Body of pancreas (tissue), 4 donors: ENCODE results near the gene SCNN1G.

ENCODE experiments used
- POLR2A ChIP-seq, 3 donors: fragments of 450-650 bp; IDR thresholded peaks; one replicate each; pipeline ENCODE4 v1.6.1; 2016; ENCODE audit warnings: antibody characterized with exemption in 3 of 3, mild to moderate bottlenecking in 2 of 3
- TF ChIP-seq, protein P1 (sequence below), 7 experiments: fragments of 450-650 bp in 4 of 7; fragments of 200-600 bp in 3 of 7; sonication (generic) in 3 of 7; IDR thresholded peaks; one replicate each; pipeline ENCODE4 v1.5.1; 2016 to 2019; ENCODE audit warnings: antibody characterized with exemption in 7 of 7

DNA sequence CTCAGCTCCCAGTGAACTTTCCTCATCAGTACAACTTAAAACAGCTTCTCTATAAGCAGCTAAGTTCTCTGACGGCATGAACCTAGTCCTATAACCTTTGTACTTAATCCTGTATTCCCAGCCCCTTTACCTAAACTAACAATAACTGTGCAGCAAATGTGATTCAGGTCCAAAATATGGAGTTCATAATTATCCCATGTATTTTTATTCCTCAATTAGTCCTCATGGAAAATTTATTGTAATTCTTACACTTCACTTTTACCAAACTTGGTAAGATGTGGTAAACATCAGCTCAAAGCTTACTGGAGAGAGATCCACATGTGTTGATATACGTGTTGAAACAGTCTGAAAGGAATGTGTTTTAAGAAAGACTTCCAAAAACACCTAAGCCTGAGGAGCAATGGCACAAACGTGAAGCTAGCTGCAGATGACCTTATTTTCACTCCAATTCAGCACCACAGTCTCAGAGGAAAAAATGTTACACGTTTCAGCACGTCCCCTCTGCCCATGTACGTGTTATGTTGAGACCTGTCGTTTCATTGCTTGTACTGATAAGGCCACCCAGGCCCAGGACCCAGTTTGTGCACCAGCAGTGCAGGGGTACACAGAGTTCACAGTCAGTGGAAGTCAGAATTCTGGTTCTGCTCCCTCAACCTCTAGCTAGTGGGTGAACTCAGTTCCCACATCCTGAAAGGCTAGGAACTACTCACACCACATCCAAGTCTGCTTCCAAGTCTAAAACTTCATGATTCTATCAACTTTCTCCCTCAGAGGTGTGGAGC lies 40.4 kb upstream of the SCNN1G start:
- no peak for TF ChIP-seq POLR2A (IDR thresholded peaks at IDR 0.05)
- TF ChIP-seq, protein P1, sequence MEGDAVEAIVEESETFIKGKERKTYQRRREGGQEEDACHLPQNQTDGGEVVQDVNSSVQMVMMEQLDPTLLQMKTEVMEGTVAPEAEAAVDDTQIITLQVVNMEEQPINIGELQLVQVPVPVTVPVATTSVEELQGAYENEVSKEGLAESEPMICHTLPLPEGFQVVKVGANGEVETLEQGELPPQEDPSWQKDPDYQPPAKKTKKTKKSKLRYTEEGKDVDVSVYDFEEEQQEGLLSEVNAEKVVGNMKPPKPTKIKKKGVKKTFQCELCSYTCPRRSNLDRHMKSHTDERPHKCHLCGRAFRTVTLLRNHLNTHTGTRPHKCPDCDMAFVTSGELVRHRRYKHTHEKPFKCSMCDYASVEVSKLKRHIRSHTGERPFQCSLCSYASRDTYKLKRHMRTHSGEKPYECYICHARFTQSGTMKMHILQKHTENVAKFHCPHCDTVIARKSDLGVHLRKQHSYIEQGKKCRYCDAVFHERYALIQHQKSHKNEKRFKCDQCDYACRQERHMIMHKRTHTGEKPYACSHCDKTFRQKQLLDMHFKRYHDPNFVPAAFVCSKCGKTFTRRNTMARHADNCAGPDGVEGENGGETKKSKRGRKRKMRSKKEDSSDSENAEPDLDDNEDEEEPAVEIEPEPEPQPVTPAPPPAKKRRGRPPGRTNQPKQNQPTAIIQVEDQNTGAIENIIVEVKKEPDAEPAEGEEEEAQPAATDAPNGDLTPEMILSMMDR (IDR thresholded peaks at IDR 0.05), result no peak
